Small intestine (tissue), 7 donors: Measurements from ENCODE around the gene MYO16. TPM values are rescaled to one million over a fixed set of nuclear protein-coding genes. Genes with fewer than 3 reads are reported as not detected.

Source experiments
- DNase-seq, 2 donors: peaks; one replicate each; pipeline versions ENCODE4 v3.0.0 to v3.0.0-alpha.2; 2013
- FAIRE-seq: peaks from 2 replicates; lab custom pipeline; 2012; peaks lifted over from hg19 to GRCh38; lab: Jason Lieb, UNC
- H3K27ac ChIP-seq, 3 donors: one replicate each; pipeline ENCODE4 v1.5.1; 2013; ENCODE audit warnings: low read length in 2 of 3, mild to moderate bottlenecking in 2 of 3, control low read depth in 1 of 3, inconsistent platforms in 1 of 3, low read depth in 1 of 3, moderate library complexity in 1 of 3
- H3K27me3 ChIP-seq, 3 donors: one replicate each; pipeline ENCODE4 v1.6.1; 2013; ENCODE audit warnings: low read length in 3 of 3, inconsistent platforms in 1 of 3; ENCODE audit not compliant: control insufficient read depth in 3 of 3, insufficient read depth in 3 of 3
- H3K36me3 ChIP-seq, 3 donors: one replicate each; pipeline ENCODE4 v1.6.1; 2013; ENCODE audit warnings: low read length in 3 of 3, inconsistent platforms in 1 of 3, low read depth in 1 of 3, mild to moderate bottlenecking in 1 of 3, moderate library complexity in 1 of 3; ENCODE audit not compliant: control insufficient read depth in 3 of 3, insufficient read depth in 2 of 3
- H3K4me1 ChIP-seq, 3 donors: one replicate each; pipeline ENCODE4 v1.6.1; 2013; ENCODE audit warnings: low read length in 2 of 3, inconsistent platforms in 1 of 3, low read depth in 1 of 3, mild to moderate bottlenecking in 1 of 3, moderate library complexity in 1 of 3; ENCODE audit not compliant: control insufficient read depth in 3 of 3, insufficient read depth in 2 of 3
- H3K4me3 ChIP-seq, 3 donors: one replicate each; pipeline ENCODE4 v1.5.1; 2013; ENCODE audit warnings: low read length in 3 of 3, control low read depth in 1 of 3, inconsistent platforms in 1 of 3, low read depth in 1 of 3, mild to moderate bottlenecking in 1 of 3, moderate library complexity in 1 of 3
- H3K9me3 ChIP-seq, 2 donors: one replicate each; pipeline ENCODE4 v1.6.1; 2013; ENCODE audit warnings: low read depth in 1 of 2, low read length in 1 of 2; ENCODE audit not compliant: control insufficient read depth in 2 of 2, insufficient read depth in 1 of 2
- WGBS, 3 donors: extraction: QIAGEN DNeasy Blood & Tissue Kit; methylation state at CpG; one replicate each; pipeline ENCODE4 v1.1.7; 2013; 5-methylcytosine and 5-hydroxymethylcytosine counted together
- polyA plus RNA-seq, 4 donors: library from polyadenylated mRNA; stranded (reverse) in 3 of 4; unstranded in 1 of 4; fragments of 200-250 nt in 3 of 4; fragments of 120-200 nt in 1 of 4; gene quantifications; one replicate each; pipeline versions ENCODE4 v1.2.1 to v1.2.3, GENCODE V29; 2013
- donor health status: healthy with polysubstance abuse.
- donor health status: control.
- donor health status: control.
- donor health status: Bipolar disorder and iron deficiency.
- donor health status: healthy.

Gene MYO16
- polyA plus RNA-seq, 4 donors: 0.03 to 0.21 TPM; not detected in 2

GRCh38 chr13:108812165-108812564 lies 182.8 kb downstream of the MYO16 start:
- DNase-seq: no peak
- no peak for FAIRE-seq
- Histone ChIP-seq H3K4me1 (no peaks in the 10 kb centered on the region), H3K27ac (no peak overlapping the region), H3K4me3 (no peak overlapping the region), H3K27me3 (no peaks in the 10 kb centered on the region), H3K36me3 (no peaks in the 10 kb centered on the region), H3K9me3 (no peaks in the 10 kb centered on the region)
- WGBS, 3 donors: 86 to 93% (median 92%) methylated on average over 5 of the region's 5 CpGs

- no peak overlapping the region for H3K27ac ChIP-seq
- no peaks in the 10 kb centered on the region for H3K9me3 ChIP-seq
- H3K4me1 ChIP-seq: no peaks in the 10 kb centered on the region
- DNase-seq: no peak
- H3K36me3 ChIP-seq: no peaks in the 10 kb centered on the region
- FAIRE-seq: no peak
- H3K27me3 ChIP-seq: no peaks in the 10 kb centered on the region
- H3K4me3 ChIP-seq: no peak overlapping the region
- 70 to 83% (median 73%) methylated on average over 2 of the region's 2 CpGs for WGBS, 3 donors
These were observed 183.2 kb downstream of the MYO16 start for GRCh38 chr13:108812661-108813060.

GRCh38 chr13:108813587-108814170 lies 184.3 kb downstream of the MYO16 start:
- Histone ChIP-seq H3K4me3 (no peak overlapping the region), H3K27me3 (no peaks in the 10 kb centered on the region), H3K4me1 (no peaks in the 10 kb centered on the region), H3K9me3 (no peaks in the 10 kb centered on the region), H3K36me3 (no peaks in the 10 kb centered on the region), H3K27ac (no peak overlapping the region)
- no peak for DNase-seq
- no peak for FAIRE-seq
- WGBS, 3 donors: 66 to 83% (median 71%) methylated on average over 2 of the region's 2 CpGs

GRCh38 chr13:108816375-108816774 lies 187.0 kb downstream of the MYO16 start:
- Histone ChIP-seq H3K36me3 (no peaks in the 10 kb centered on the region), H3K9me3 (no peaks in the 10 kb centered on the region), H3K27me3 (no peaks in the 10 kb centered on the region), H3K4me1 (no peaks in the 10 kb centered on the region), H3K4me3 (no peak overlapping the region), H3K27ac (no peak overlapping the region)
- FAIRE-seq (no peak), DNase-seq (no peak)
- 69 to 85% (median 76%) methylated on average over 8 of the region's 8 CpGs for WGBS, 3 donors

- Histone ChIP-seq H3K4me1 (no peaks in the 10 kb centered on the region), H3K27me3 (no peaks in the 10 kb centered on the region), H3K27ac (no peak overlapping the region), H3K36me3 (no peaks in the 10 kb centered on the region), H3K4me3 (no peak overlapping the region), H3K9me3 (peaks cover 0 to 11% of the 10 kb centered on the region in 2 donors)
- 67 to 76% (median 74%) methylated on average over 4 of the region's 4 CpGs for WGBS, 3 donors
- DNase-seq (no peak), FAIRE-seq (no peak)
These were observed 198.2 kb downstream of the MYO16 start for GRCh38 chr13:108827646-108828045.

- 64 to 78% (median 65%) methylated on average over 9 of the region's 9 CpGs for WGBS, 3 donors
- no peak overlapping the region for H3K27ac ChIP-seq
- H3K9me3 ChIP-seq: peaks cover 0 to 11% of the 10 kb centered on the region in 2 donors
- DNase-seq (no peak), FAIRE-seq (no peak)
- no peaks in the 10 kb centered on the region for H3K4me1 ChIP-seq
- no peaks in the 10 kb centered on the region for H3K36me3 ChIP-seq
- H3K27me3 ChIP-seq: no peaks in the 10 kb centered on the region
- H3K4me3 ChIP-seq: no peak overlapping the region
These were observed 198.8 kb downstream of the MYO16 start for GRCh38 chr13:108828086-108828815.

- FAIRE-seq (no peak), DNase-seq (no peak)
- H3K9me3 ChIP-seq: peaks cover 0 to 11% of the 10 kb centered on the region in 2 donors
- no peaks in the 10 kb centered on the region for H3K27me3 ChIP-seq
- H3K36me3 ChIP-seq: no peaks in the 10 kb centered on the region
- H3K4me3 ChIP-seq: no peak overlapping the region
- WGBS, 3 donors: 58 to 71% (median 67%) methylated on average over 3 of the region's 3 CpGs
- H3K27ac ChIP-seq: no peak overlapping the region
- no peaks in the 10 kb centered on the region for H3K4me1 ChIP-seq
These were observed 201.5 kb downstream of the MYO16 start for GRCh38 chr13:108830916-108831315.

GRCh38 chr13:108833531-108833930 lies 204.1 kb downstream of the MYO16 start:
- Histone ChIP-seq H3K27me3 (no peaks in the 10 kb centered on the region), H3K36me3 (no peaks in the 10 kb centered on the region), H3K4me1 (no peaks in the 10 kb centered on the region), H3K9me3 (peaks cover 0 to 9% of the 10 kb centered on the region in 2 donors), H3K27ac (no peak overlapping the region), H3K4me3 (no peak overlapping the region)
- FAIRE-seq (no peak), DNase-seq (no peak)
- 69 to 82% (median 73%) methylated on average over 1 of the region's 1 CpG for WGBS, 3 donors
